HepG2 (cell line): ENCODE measurements around the gene PTK7. TPM values are rescaled to one million over a fixed set of nuclear protein-coding genes. Genes with fewer than 3 reads are reported as not detected.

Source experiments
- ADNP ChIP-seq: sonication (generic); formaldehyde crosslinking; IDR thresholded peaks from 2 replicates; pipeline ENCODE4 v1.4.0; 2020; ENCODE audit warnings: missing genetic modification reagents
- ARNT ChIP-seq: fragments of 450-650 bp; IDR thresholded peaks from 2 replicates; pipeline ENCODE4 v1.6.1; 2017
- CBFB ChIP-seq: sonication (generic); formaldehyde crosslinking; IDR thresholded peaks from 2 replicates; pipeline ENCODE4 v1.4.0; 2020; ENCODE audit warnings: missing genetic modification reagents
- DDIT3 ChIP-seq: sonication (generic); formaldehyde crosslinking; IDR thresholded peaks from 2 replicates; pipeline ENCODE4 v1.4.0; 2020; ENCODE audit warnings: mild to moderate bottlenecking, missing genetic modification reagents
- DR1 ChIP-seq: sonication (generic); formaldehyde crosslinking; IDR thresholded peaks from 2 replicates; pipeline ENCODE4 v1.8.0; 2021; ENCODE audit warnings: mild to moderate bottlenecking, missing genetic modification reagents, inconsistent platforms
- E2F2 ChIP-seq: sonication (generic); formaldehyde crosslinking; IDR thresholded peaks from 2 replicates; pipeline ENCODE4 v1.4.0; 2020; ENCODE audit warnings: missing genetic modification reagents, borderline replicate concordance
- GLMP ChIP-seq: sonication (generic); formaldehyde crosslinking; IDR thresholded peaks from 2 replicates; pipeline ENCODE4 v1.9.0; 2021; ENCODE audit warnings: missing genetic modification reagents, mild to moderate bottlenecking, borderline replicate concordance
- HES4 ChIP-seq: sonication (generic); formaldehyde crosslinking; IDR thresholded peaks from 2 replicates; pipeline ENCODE4 v1.9.0; 2021; ENCODE audit warnings: mild to moderate bottlenecking, missing genetic modification reagents, borderline replicate concordance
- NBN ChIP-seq: fragments of 450-650 bp; conservative IDR thresholded peaks from 2 replicates; pipeline ENCODE4 v1.6.1; 2017
- PAWR ChIP-seq: sonication (generic); formaldehyde crosslinking; IDR thresholded peaks from 2 replicates; pipeline ENCODE4 v1.4.0; 2020; ENCODE audit warnings: missing genetic modification reagents, mild to moderate bottlenecking, borderline replicate concordance
- SNAPC2 ChIP-seq: sonication (generic); formaldehyde crosslinking; IDR thresholded peaks from 2 replicates; pipeline ENCODE4 v1.8.1; 2022; ENCODE audit warnings: mild to moderate bottlenecking, missing genetic modification reagents
- TERF1 ChIP-seq: sonication (generic); formaldehyde crosslinking; IDR thresholded peaks from 2 replicates; pipeline ENCODE4 v1.8.0; 2022; ENCODE audit warnings: mild to moderate bottlenecking, missing genetic modification reagents, moderate library complexity
- TMF1 ChIP-seq: sonication (generic); formaldehyde crosslinking; IDR thresholded peaks from 2 replicates; pipeline ENCODE4 v1.8.1; 2022; ENCODE audit warnings: low read depth, missing genetic modification reagents
- YEATS2 ChIP-seq: sonication (generic); formaldehyde crosslinking; IDR thresholded peaks from 2 replicates; pipeline ENCODE4 v1.4.0; 2020; ENCODE audit warnings: missing genetic modification reagents, borderline replicate concordance
- ZEB1 ChIP-seq: IDR thresholded peaks from 2 replicates; pipeline ENCODE4 v1.6.1; 2012; ENCODE audit warnings: mild to moderate bottlenecking, low read depth, inconsistent platforms; ENCODE audit not compliant: insufficient replicate concordance
- ZFP62 ChIP-seq: sonication (generic); formaldehyde crosslinking; IDR thresholded peaks from 2 replicates; pipeline ENCODE4 v1.4.0; 2020; ENCODE audit warnings: missing genetic modification reagents
- ZNF138 ChIP-seq: sonication (generic); formaldehyde crosslinking; IDR thresholded peaks from 2 replicates; pipeline ENCODE4 v1.5.0; 2020; ENCODE audit warnings: mild to moderate bottlenecking, low read depth, missing genetic modification reagents
- ZNF18 ChIP-seq: sonication (generic); formaldehyde crosslinking; IDR thresholded peaks from 2 replicates; pipeline ENCODE4 v1.8.0; 2022; ENCODE audit warnings: mild to moderate bottlenecking, missing genetic modification reagents; ENCODE audit not compliant: insufficient replicate concordance
- ZNF3 ChIP-seq: IDR thresholded peaks from 2 replicates; pipeline ENCODE4 v1.7.0; 2017; ENCODE audit warnings: inconsistent platforms
- ZNF432 ChIP-seq: sonication (generic); formaldehyde crosslinking; IDR thresholded peaks from 2 replicates; pipeline ENCODE4 v1.5.0; 2020; ENCODE audit warnings: missing genetic modification reagents, mild to moderate bottlenecking, borderline replicate concordance
- ZNF549 ChIP-seq: sonication (generic); formaldehyde crosslinking; IDR thresholded peaks from 2 replicates; pipeline ENCODE4 v1.5.0; 2020; ENCODE audit warnings: missing genetic modification reagents
- ZNF720 ChIP-seq: sonication (generic); formaldehyde crosslinking; IDR thresholded peaks from 2 replicates; pipeline ENCODE4 v1.4.0; 2020; ENCODE audit warnings: missing genetic modification reagents
- ZSCAN29 ChIP-seq: sonication (generic); formaldehyde crosslinking; conservative IDR thresholded peaks from 2 replicates; pipeline ENCODE4 v1.4.0; 2020; ENCODE audit warnings: mild to moderate bottlenecking, missing genetic modification reagents
- ZSCAN5A ChIP-seq: sonication (generic); formaldehyde crosslinking; IDR thresholded peaks from 2 replicates; pipeline ENCODE4 v1.8.0; 2022; ENCODE audit warnings: mild to moderate bottlenecking, missing genetic modification reagents, borderline replicate concordance
- polyA plus RNA-seq, 8 experiments: library from polyadenylated mRNA; depleted of rRNA in 3 of 8; stranded (reverse) in 7 of 8; unstranded in 1 of 8; fragments of >200 nt; fragmentation: Illumina TruSeq in 4 of 8; extraction: Trizol in 4 of 8; gene quantifications; 2 replicates each; pipeline versions ENCODE4 v1.2.1 to v1.2.3, GENCODE V29; 2011 to 2016; ENCODE audit warnings: low read depth in 4 of 8, missing spikeins in 1 of 8, mixed read lengths in 1 of 8; ENCODE audit not compliant: insufficient read depth in 1 of 8
- total RNA-seq, 5 experiments: library from RNA; depleted of rRNA; stranded (reverse); fragments of >200 nt; fragmentation: Illumina TruSeq; extraction: Trizol; gene quantifications; 2 replicates each; pipeline ENCODE4 v1.2.3, GENCODE V29; 2016; ENCODE audit warnings: low read depth in 1 of 5

The PTK7 gene
- total and polyA plus RNA-seq, 2 of the 13 experiments (the other 11 are each of a cell fraction or from before 2014, with no cell fraction given): 98.5 to 99.8 TPM

- TF ChIP-seq ZNF720 (CRISPR knock-in tag): 0 out of 2 replicates have a peak, but pooled peaks have one; percentile 33
- peak; percentile 78 for TF ChIP-seq SNAPC2 (CRISPR knock-in tag)
- no peak for TF ChIP-seq TERF1
- peak; percentile 95; the same call in 1 of the 2 replicates for TF ChIP-seq HES4
- no peak for TF ChIP-seq ZNF3 (CRISPR knock-in tag)
- TF ChIP-seq CBFB: peak; percentile 94
- peak; percentile 73; the same call in 1 of the 2 replicates for TF ChIP-seq ZNF138
- TF ChIP-seq ARNT: no peak
- no peak for TF ChIP-seq DDIT3
- TF ChIP-seq DR1: peak; percentile 72; the same call in 1 of the 2 replicates
- no peak for TF ChIP-seq ZNF549 (CRISPR knock-in tag)
- TF ChIP-seq YEATS2 (CRISPR knock-in tag): peak; percentile 98
- TF ChIP-seq TMF1 (CRISPR knock-in tag): no peak; the same call in 1 of the 2 replicates
- TF ChIP-seq ZSCAN5A (CRISPR knock-in tag): peak; percentile 87; the same call in 1 of the 2 replicates
- TF ChIP-seq E2F2 (CRISPR knock-in tag): no peak
- no peak for TF ChIP-seq PAWR
- TF ChIP-seq GLMP: no peak
- no peak for TF ChIP-seq ADNP
- no peak for TF ChIP-seq ZFP62 (CRISPR knock-in tag)
- peak; percentile 42 for TF ChIP-seq ZEB1
- TF ChIP-seq ZSCAN29 (CRISPR knock-in tag): peak; percentile 87; the same call in 1 of the 2 replicates
- no peak for TF ChIP-seq NBN
- no peak for TF ChIP-seq ZNF432 (CRISPR knock-in tag)
- TF ChIP-seq ZNF18 (CRISPR knock-in tag): no peak
Measured at GRCh38 chr6:43053545-43054205, 22.4 kb upstream of the PTK7 start, which contains the start of gene CUL7 (continued).
